RKO (cell line): Measurements from ENCODE around the gene CDS2.
"Not testable (repeated sequence)": the region's sequence is repeated elsewhere in the genome, so short reads cannot be mapped to it uniquely, and the experiment has no call there.

ENCODE experiments used
- DNase-seq: peaks from one replicate; pipeline ENCODE4 v3.0.0-alpha.2; 2016; ENCODE audit warnings: low spot score

CDS2 gene

DNA sequence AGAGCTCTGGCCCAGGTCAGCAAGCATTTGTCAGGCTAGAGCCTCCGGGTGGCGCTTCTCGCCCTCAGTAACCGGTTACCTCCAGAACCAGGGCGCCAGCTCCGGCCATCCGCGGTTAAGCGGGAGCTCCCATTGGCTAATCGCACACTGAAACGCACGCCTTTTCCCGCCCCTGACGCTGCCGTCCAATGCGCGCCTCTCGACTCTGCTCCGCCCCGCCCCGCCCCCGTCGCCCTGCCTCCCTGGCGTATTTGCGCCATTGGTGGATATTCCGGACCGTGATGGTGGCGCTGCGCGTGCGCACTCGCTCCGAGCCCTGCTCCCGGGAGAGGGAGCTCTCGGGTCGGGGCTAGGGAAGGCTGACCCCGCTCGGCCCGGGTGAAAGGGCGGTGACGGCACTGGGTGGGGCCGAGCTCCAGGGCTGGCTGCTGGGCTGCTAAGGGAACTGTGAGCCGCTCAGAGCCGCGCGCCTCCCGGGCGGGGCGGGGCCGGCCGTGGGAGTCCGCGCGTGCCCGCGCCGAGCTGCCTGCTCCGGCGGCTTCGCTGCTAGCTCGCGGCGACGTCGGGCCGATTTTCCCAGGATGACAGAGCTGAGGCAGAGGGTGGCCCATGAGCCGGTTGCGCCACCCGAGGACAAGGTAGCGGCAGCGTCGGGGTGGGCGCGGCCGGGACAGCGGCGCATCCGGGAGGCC is at the start of gene CDS2:
Gene CDS2, plus strand, starts transcription at position 497 of the 692 bp plus-strand sequence. Its CDS starts 85 bp downstream, at position 582.
- peak; percentile 100 for DNase-seq

GRCh38 chr20:5077761-5078387 is 48.9 kb upstream of the CDS2 start:
- no peak for DNase-seq

DNA sequence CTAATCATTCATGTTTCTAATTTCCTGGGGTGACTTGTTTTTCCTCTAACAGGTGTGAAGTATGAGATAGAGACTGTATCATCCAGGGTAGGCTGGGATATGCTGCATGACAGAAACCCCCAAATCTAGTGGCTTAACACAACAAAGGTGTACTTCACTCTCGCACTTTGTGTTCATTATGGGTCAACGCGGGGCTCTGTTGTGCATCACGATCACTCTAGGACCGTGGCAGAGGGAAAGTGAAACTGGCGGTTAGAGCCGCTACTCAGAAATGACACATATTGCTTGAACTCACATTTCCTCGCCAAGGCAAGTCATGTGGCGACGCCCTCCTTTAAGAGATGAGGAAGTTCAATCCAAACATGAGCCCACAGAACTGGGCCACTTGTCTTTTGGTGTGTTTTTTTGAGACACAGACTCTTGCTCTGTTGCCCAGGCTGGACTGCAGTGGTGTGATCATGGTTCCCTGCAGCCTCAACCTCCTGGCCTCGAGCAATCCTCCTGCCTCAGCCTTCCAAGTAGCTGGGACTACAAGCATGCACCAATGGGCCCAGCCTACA is 48.3 kb upstream of the CDS2 start:
- DNase-seq = peak; percentile 83

DNA sequence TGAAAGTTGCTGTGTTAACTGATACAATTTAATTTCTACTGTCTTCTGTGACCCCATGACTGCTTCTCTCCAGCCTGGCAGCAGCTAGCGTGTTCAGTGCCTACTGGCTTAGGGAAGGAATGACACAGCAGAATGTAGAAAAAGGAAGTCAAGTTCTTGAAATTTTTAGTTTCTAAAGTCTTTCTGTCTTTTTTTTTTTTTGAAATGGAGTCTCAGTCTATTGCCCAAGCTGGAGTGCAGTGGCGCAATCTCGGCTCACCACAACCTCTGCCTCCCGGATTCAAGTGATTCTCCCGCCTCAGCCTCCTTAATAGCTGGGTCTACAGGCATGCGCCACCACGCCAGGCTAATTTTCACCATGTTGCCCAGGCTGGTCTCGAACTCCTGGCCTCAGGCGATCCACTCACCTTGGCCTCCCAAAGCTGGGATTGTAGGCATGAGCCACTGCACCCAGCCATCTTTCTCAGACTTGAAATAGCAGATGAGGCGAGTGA is 46.4 kb upstream of the CDS2 start:
- no peak for DNase-seq

GRCh38 chr20:5085380-5085779 is 41.4 kb upstream of the CDS2 start:
- DNase-seq = no peak

- no peak for DNase-seq
Measured at GRCh38 chr20:5088688-5089087, 38.1 kb upstream of the CDS2 start.

- no peak for DNase-seq
Measured at GRCh38 chr20:5090191-5090590, 36.6 kb upstream of the CDS2 start.

DNA sequence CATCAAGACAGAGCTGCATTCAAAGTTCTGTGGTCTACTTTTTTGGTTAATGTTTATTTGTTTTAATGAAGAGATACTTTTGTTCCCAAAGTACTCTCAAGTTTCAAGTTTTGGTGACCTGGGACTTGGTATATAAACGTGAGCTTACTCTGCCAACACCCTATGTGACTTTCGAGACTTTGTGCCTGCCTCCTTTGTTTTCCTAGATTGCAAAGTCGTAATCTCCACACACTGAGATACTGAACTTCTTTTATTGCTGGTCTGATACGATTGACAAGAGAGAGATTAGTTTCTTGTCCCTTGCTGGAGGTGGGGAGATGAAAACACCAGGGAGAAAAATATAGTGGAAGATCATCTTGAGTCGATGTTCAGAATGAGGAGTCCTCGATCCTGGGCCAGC is 34.9 kb upstream of the CDS2 start:
- no peak for DNase-seq

DNA sequence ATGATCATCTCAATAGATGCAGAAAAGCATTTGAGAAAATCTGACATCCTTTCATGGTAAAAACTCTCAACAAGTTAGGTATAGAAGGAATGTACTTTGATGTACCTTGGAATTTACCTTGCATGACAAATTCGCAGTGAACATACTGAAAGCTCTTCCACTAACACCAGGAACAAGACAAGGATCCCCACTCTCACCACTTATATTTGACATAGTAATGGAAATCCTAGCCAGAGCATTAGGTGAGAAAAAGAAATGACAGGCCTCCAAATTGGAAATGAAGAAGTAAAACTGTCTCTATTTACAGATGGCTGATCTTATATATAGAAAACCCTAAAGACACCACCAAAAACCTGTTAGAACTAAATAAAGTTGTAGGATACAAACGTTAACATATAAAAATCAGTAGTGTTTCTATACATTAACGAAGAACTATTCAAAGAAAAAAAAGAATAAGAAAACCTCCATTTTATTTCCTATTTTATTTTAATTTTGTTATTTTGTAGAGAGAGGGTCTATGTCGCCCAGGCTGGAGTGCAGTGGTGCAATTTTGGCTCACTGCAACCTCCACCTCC is 34.0 kb upstream of the CDS2 start:
- DNase-seq = no peak

GRCh38 chr20:5095454-5095853 is 31.4 kb upstream of the CDS2 start:
- DNase-seq = no peak

GRCh38 chr20:5095931-5096330 is 30.9 kb upstream of the CDS2 start:
- no peak for DNase-seq

DNA sequence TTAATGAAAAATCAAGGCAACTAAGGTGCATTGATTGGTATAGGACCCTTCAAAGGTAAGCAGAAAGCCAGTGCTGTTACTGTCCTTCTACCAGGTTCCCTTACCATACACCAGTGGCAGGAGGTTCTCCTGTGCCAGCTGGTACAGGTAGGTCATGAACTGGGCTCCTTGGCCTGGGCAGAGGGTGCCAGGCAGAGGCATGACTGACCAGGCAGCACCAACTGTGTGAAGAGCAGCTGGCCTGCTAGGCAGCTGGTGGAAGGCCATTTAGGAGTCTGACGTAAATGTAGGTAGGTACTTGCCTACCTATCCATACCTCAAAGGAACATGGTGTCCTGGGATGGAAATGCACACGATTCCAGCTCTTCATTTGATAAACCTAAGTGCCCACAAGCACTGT is 30.3 kb upstream of the CDS2 start:
- DNase-seq = no peak

GRCh38 chr20:5099009-5099408 is 27.8 kb upstream of the CDS2 start:
- not testable (repeated sequence) for DNase-seq

GRCh38 chr20:5099909-5100308 is 26.9 kb upstream of the CDS2 start:
- DNase-seq = not testable (repeated sequence)

DNA sequence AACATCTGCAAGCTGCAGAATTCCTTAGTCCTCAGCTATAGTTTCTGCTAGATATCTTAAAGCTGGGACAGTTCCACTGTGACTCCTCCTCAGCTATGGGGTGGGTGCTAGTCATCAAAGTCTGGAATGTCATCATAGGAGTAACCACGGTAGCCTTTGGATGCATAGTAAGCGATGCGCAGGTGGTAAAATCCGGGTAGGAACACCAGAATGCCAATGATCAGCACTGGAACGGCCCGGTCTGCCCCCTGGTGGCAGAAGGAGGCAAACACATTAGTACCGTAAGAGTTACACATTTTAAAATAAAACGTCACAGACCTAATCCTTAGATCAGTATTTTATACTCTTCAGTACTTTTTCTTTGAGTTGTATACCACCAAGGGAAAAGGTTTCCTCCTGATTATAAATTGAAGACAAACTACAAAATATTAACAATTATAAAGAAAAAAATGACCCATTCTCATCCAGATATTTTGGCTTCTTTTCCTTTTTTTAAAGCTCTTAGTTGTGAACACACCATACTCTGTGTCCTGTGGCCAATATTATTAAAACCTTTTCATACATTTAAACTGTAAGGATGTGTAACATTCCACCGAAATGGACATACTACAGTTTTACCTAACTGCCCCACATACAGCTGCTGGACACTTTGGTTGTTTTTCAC is 26.0 kb upstream of the CDS2 start:
- peak; percentile 88 for DNase-seq

GRCh38 chr20:5104479-5104878 is 22.3 kb upstream of the CDS2 start:
- DNase-seq = no peak

DNA sequence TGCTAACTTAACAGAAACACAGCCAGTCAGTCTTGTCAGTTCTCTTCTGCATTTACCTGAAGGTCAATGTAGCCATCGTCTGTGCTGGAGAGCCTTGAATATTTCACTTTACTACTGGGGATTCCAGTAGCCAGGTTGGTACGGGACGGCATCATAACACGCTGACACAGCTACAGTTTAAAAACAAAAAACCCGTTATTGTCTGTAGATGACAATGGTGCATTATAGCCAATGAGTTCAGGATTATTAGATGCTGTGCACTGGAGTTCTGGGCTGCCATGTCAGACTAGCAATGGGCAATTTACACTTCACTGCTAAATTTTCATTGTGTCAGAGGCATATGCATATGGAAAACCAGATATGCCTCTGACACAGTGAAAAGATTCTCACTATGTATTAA is 17.5 kb upstream of the CDS2 start:
- no peak for DNase-seq

DNA sequence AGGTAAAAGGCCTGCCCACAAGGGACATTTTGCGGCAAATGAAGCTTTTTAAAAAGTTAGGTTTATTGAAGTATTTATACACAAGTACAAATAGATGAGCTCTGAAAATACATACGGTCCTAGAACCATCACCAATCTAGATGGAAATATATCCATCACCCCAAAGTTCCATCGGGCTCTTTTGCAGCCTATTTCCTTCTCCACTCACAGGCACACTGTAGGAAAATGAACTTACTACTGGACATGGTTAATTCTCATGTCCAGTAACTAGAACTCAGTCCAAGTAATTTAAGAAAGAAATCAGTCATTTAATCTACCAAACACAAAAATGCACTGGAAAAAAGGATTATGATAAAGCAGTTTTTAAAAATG is 13.2 kb upstream of the CDS2 start:
- no peak for DNase-seq

GRCh38 chr20:5114403-5114802 is 12.4 kb upstream of the CDS2 start:
- no peak for DNase-seq

GRCh38 chr20:5116875-5117274 is 9.9 kb upstream of the CDS2 start:
- no peak for DNase-seq

GRCh38 chr20:5118220-5119142 is 8.3 kb upstream of the CDS2 start:
- DNase-seq = no peak

- no peak for DNase-seq
Measured at GRCh38 chr20:5119143-5119434, 7.7 kb upstream of the CDS2 start.
